GM19328 (cell line): Measurements from ENCODE around the gene ZNF286A.
"Not testable (repeated sequence)": the region's sequence is repeated elsewhere in the genome, so short reads cannot be mapped to it uniquely, and the experiment has no call there.

Source experiments
- ATAC-seq: cut with Tn5 transposase; IDR thresholded peaks from one replicate; pipeline ENCODE4 v1.9.1; 2021; ENCODE audit warnings: mild to moderate bottlenecking, moderate library complexity; ENCODE audit not compliant: unreplicated experiment

Gene ZNF286A

GRCh38 chr17:15699413-15699924, at the start of gene ZNF286A:
TSS of gene ZNF286A (plus strand) at chr17:15699752. CDS start at chr17:15700330, 578 bp downstream.
- ATAC-seq: peak; percentile 97

DNA sequence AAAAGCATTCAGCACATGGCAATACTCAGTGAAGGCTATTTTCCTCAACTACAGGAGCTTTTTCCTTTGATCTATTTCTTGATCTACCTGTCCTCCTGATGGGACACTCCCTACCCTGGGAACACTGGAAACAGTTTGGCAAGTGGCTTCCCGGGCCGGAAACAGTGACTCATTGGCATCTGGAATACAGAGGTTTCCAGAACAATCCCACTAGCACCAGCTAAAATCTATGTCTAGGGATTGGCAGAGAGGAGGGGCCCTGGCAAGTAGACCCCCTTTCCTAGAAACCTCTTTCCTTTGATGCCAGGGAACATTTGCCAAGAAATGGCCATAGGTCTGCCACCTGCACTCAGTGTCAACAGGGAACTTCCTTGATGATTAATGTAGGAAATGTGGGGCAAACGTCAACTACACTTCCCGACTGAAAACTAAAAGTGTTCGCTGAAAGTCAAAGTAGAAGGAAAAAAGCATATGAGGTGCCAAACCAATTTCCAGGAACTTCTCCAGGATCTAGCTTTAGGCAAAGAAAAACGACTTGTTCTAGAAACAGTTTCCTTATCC, 49.6 kb upstream of the ZNF286A start:
- ATAC-seq: no peak

- no peak for ATAC-seq
Observed at GRCh38 chr17:15650741-15651582, 48.6 kb upstream of the ZNF286A start.

GRCh38 chr17:15651583-15652110, 47.9 kb upstream of the ZNF286A start:
- no peak for ATAC-seq

DNA sequence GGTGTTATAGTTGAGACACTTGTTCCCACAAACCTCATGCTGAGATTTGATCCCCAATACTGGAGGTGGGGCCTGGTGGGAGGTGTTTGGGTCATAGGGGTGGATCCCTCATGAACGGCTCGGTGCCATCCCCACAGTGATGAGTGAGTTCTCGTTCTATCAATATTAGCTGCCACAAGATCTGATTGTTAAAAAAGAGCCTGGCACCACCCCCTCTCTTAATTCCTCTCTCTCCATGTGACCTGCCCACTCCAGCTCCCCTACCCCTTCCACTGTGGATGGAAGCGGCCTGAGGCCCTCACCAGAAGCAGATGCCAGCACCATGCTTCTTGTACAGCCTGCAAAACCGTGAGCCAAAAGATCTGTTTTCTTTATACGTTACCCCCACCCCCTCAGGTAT, 46.6 kb upstream of the ZNF286A start:
- no peak for ATAC-seq

DNA sequence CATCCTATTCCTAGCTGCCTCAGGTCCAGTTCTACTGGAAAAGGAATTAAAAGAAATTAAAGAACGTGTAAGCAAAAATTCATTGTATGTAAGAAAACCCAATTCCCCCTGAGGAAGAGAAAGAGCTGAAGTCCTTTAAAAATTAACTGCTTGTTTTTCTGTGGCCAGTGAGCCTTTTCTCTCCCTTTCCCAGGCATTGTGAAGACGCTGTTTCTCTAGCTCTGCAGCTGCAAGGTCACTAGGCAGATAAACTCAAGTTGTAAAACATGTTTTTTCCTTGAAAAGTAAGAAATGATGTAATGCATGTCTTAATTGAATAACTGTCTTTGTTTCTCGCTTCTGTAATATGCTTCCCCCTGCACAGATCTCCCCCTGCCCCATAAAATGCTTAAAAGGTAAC, 45.2 kb upstream of the ZNF286A start:
- not testable (repeated sequence) for ATAC-seq

- no peak for ATAC-seq
Observed at GRCh38 chr17:15654886-15655561, 44.5 kb upstream of the ZNF286A start.

DNA sequence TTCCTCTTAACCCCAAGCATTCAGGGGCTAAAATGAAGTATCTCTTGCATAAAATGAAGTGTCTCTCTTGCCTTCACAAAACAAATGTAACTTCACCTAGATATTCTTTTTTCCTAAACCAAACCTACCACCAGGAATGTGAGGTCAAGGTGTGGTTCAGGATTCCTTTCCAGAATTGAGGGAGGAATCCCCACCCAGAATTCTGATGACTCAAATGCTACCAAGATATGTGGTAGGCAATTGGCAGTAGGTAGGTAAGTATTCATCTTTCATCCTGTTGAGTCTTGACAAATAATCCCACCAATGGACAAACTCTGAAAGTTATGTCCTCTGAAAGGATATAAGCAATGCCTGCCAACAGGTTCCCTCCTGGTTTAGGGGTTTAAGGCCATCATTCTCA, 41.7 kb upstream of the ZNF286A start:
- no peak for ATAC-seq

DNA sequence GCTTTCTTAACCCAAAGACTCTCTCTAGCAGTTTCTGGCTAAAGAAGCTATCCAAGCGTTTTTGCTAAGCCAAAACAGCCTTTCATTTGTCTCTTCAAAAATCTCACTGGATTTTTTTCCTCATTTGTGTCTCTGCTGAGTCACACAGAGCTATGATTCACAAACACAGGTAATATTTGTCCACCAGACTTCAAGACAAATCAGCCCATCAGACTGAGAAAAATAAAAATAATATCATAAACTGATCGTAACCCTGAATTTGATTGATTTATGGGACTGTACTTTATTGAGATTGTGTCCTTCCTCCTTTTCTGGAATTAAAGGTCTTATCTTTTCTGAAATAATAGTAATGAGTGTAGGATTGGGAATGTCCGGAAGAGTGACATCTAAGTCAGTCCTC, 41.3 kb upstream of the ZNF286A start:
- no peak for ATAC-seq

GRCh38 chr17:15659236-15659635, 40.3 kb upstream of the ZNF286A start:
- no peak for ATAC-seq

DNA sequence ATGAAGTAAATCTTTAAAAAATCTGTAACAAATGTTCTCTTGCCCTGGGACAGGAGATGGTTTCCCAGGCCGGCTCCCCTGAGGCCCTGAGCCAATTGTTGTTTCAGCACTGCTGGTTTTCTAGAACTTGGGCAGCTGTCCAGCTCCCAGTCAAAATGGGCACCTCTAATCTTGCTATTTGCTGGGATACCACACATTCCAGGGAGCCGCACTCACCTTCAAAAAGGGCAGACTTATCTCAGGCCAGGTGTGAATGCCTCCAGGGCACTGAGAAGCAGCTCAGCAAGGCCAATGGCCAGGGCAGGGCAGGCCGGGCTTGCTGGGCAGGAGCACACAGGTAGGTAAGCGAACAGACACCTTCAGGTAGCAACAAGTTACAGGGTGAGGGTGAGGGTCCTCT, 39.9 kb upstream of the ZNF286A start:
- no peak for ATAC-seq

GRCh38 chr17:15660077-15660476, 39.5 kb upstream of the ZNF286A start:
- no peak for ATAC-seq

DNA sequence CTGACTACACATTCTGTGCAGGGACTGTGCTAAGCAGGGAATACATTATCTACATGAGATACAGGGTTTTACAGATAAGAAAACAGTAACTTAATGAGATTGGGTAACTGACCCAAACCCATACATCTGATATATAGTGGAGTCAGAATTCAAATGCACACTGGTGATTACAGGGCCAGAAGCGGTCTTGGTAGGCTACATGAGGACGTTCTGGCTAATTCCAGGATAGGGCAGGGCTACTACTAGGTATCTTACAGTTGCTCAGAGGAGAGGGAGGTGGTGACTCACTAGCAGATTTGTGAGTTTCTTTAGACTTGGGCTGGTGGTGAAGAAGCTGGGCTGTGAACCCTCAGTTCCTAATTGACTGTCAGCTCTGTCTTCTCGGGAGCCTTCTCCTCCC, 36.9 kb upstream of the ZNF286A start:
- no peak for ATAC-seq

DNA sequence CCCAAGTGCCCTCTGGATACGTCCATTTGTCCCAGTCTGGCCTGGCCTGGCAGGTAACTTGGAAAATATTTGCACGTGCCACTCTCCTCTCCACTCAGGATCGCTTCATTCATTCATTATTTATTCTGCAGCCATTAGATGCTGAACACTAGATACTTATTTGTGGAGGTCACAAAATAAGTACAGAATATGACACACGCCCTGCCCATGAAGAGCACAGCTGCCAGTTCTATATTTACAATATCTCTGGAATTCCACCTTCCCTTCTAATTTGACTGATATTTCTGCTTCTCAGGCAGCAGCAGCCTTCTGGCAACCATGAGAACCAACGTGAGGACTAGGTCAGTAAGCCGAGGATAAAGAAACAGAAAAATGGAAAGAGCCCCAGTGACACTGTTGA, 36.4 kb upstream of the ZNF286A start:
- ATAC-seq: no peak

- no peak for ATAC-seq
Observed at GRCh38 chr17:15663691-15664090, 35.9 kb upstream of the ZNF286A start.

DNA sequence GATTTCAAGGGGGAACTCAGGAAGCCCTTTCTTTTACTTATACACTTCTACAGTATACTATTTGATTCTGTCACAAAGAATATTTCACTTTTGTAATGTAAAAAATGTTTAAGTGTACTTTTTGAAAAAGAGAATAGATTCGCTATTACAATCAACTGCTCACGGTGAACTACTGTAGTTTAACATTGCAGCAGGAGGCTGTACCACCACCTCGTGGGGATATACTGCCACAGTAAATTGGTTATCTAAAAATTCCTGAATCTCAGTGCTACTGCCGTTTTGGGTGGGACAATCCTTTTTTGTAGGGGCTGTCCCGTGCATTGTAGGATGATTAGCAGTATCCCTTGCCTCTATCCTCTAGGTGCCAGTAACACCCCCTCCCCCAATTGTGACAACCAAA, 30.0 kb upstream of the ZNF286A start:
- ATAC-seq: not testable (repeated sequence)

GRCh38 chr17:15674640-15675039, 24.9 kb upstream of the ZNF286A start:
- ATAC-seq: not testable (repeated sequence)

DNA sequence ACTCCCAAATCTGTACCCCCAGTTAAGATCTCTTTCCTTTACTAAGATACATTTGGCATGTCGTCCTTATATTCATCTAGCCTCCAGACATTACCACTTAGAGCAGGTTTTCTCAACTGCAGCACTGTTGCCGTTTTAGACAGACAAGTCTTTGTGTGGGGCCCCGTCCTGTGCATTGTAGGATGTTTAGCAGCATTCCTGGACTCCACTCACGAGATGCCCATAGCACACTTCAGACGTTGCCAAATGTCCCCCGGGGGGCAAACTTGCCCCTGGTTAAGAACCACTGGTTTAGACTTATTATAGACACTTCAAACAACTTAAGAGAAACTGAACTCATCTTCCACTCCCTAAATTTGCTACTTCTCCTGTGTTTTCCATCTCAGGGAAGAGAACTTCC, 23.6 kb upstream of the ZNF286A start:
- not testable (repeated sequence) for ATAC-seq

DNA sequence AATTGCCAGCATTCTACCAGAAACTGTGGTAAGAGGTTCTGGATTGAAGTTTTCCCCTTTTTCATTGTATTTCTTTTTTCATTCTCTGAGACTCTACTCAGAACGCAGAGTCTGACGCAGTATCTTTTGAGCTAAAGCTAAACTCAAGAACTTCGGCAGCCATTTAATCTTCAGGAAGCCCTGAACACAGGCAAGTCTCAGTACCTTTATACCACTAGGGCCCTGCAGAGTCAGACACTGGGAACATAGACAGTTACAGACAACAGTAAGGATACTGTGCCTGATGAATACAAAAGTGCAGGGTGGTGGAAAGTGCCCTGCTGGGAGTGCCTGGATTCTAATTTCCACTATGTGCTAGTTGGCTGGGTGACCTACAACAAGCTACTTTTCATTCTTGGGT, 16.4 kb upstream of the ZNF286A start:
- ATAC-seq: not testable (repeated sequence)

DNA sequence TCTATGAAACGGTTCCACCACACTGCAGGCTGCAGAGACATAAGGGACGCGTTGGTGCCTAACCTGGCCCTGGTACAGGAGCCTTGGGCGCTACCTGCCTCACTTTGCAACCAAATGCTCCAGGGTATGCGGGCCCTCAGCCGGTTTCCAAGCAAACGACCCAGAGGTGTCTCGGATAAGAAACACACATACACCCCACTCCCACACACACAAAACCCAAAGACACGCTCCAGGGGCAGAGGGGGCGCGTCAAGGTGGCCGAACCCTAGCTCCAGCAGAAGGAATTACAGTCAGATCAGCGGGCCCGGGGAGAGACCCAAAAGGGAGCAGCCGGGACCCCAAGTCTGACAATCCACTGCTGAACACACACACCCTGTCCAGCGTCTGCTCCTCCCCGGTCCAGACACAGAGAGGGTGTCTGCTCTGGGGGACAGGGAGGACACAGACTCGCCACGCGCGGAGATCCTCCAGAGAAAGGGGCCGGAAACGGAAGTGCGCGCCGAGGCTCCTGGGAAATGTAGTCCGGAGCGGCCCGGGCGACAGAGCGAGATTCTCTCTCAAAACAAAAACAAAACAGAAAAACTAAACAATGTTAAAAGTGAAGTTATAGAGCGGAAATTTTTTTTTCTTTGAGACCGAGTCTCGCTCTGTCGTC, 15.6 kb upstream of the ZNF286A start, which contains the start of gene TRIM16:
Gene TRIM16 (minus strand): TSS at position 488 of the 655 bp plus-strand sequence. CDS start 32,702 bp downstream, outside the sequence.
- peak; percentile 91 for ATAC-seq

DNA sequence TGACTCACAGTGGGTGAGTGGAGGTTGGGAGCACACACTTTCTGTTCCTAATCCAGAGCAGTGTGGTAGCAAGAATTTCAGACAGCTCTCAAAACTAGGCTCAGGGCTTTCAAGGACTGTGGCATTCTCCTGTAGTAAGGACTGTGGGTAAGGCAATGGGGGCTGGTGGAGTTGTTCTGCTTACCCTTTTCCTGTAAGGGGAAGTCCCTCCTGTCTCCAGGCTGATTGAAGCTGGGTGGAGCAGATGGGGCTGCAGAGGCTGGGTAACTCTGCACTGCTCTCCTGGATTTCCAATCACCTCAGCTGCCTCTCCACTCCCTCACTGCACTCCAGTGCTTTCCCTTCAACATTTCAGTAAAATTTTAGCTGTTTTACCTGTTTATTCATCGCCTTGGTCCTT, 12.1 kb upstream of the ZNF286A start:
- ATAC-seq: not testable (repeated sequence)
